ENCODE measurements around the gene MIER2. TPM values are rescaled to one million over a fixed set of nuclear protein-coding genes. Genes with fewer than 3 reads are reported as not detected.
A peak's percentile ranks its signal among the peaks of the same experiment; 100 is the strongest.

MIER2 gene
- total and polyA plus RNA-seq, 4 donors, result 2.7 to 4.1 (median 3.7) TPM

DNA sequence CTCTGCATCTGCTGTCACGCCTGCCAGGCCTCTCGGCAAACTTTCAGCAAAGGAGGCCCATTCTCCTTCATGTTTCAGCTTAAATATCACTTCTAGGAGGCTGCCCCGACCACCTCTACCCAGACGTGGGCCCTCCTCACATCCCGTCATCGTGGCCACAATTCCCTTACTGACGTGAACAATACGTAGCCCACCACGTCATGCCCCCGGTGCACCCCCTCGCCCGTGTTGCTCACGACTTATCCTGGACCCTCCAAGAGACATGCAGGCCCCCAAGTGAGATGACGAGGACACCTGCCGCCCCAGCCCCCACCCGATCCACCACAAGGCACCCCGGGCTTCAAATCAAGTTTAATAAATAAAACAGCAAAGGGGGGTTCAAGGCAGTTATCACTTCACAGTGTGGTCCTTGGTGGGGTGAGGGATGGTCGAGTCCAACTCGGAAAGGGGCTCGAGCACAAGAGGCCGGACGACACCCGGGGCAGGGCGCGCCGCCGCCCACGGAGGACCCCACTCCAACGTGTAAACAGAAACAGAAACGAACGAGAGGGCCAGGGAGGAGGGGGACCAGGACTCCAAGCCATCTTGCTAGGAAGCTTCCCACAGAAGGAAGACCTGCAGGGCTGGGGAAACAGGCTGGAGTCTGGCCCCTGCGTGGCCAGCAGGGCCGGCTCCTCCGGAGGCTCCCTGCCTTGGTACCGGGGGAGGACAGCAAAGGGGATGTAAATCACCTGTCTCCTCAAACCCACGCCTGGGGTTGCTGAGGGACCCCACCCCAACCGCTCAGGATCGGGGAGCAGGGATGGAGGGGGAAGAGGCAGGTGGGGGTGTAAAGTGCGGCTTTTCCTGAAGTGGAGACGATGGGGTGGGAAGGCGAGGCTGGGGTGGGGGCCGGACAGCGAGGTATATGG is 39.1 kb downstream of the MIER2 start:
- H3K4me1 ChIP-seq (ENCODE audit: control insufficient read depth in 4 of 4, insufficient read depth in 4 of 4, low read length in 3 of 4), result no peaks in the 10 kb centered on the region
- no peaks in the 10 kb centered on the region for H3K9me3 ChIP-seq (ENCODE audit: control insufficient read depth in 4 of 4, low read length in 3 of 4)
- WGBS, result 96% methylated on average over 43 of the region's 43 CpGs
- no peaks in the 10 kb centered on the region for H3K27me3 ChIP-seq (ENCODE audit: control insufficient read depth in 4 of 4, insufficient read depth in 4 of 4, low read length in 3 of 4)
- TF ChIP-seq, protein P1, sequence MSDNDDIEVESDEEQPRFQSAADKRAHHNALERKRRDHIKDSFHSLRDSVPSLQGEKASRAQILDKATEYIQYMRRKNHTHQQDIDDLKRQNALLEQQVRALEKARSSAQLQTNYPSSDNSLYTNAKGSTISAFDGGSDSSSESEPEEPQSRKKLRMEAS (IDR thresholded peaks at IDR 0.05), result no peak
- TF ChIP-seq SP1 (IDR thresholded peaks at IDR 0.05) (no peak), ATF3 (IDR thresholded peaks at IDR 0.05) (no peak), EGR1 (IDR thresholded peaks at IDR 0.05; ENCODE audit: low read depth in 2 of 2) (no peak), FOXA2 (IDR thresholded peaks at IDR 0.05) (no peak)
- TF ChIP-seq, protein P2, sequence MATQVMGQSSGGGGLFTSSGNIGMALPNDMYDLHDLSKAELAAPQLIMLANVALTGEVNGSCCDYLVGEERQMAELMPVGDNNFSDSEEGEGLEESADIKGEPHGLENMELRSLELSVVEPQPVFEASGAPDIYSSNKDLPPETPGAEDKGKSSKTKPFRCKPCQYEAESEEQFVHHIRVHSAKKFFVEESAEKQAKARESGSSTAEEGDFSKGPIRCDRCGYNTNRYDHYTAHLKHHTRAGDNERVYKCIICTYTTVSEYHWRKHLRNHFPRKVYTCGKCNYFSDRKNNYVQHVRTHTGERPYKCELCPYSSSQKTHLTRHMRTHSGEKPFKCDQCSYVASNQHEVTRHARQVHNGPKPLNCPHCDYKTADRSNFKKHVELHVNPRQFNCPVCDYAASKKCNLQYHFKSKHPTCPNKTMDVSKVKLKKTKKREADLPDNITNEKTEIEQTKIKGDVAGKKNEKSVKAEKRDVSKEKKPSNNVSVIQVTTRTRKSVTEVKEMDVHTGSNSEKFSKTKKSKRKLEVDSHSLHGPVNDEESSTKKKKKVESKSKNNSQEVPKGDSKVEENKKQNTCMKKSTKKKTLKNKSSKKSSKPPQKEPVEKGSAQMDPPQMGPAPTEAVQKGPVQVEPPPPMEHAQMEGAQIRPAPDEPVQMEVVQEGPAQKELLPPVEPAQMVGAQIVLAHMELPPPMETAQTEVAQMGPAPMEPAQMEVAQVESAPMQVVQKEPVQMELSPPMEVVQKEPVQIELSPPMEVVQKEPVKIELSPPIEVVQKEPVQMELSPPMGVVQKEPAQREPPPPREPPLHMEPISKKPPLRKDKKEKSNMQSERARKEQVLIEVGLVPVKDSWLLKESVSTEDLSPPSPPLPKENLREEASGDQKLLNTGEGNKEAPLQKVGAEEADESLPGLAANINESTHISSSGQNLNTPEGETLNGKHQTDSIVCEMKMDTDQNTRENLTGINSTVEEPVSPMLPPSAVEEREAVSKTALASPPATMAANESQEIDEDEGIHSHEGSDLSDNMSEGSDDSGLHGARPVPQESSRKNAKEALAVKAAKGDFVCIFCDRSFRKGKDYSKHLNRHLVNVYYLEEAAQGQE (IDR thresholded peaks at IDR 0.05), result no peak
- no peak overlapping the region for H3K4me3 ChIP-seq (ENCODE audit: low read depth in 1 of 3, low read length in 3 of 3)
- no peak overlapping the region for H3K27ac ChIP-seq (ENCODE audit: low read depth in 1 of 2, low read length in 2 of 2)
- no peak for DNase-seq (ENCODE audit: low spot score)
- no peak overlapping the region for H3K9ac ChIP-seq (ENCODE audit: low read depth in 1 of 2, low read length in 2 of 2)
- peaks cover 0 to 24% (median 8%) of the 10 kb centered on the region in 4 donors for H3K36me3 ChIP-seq (ENCODE audit: control insufficient read depth in 4 of 4, insufficient read depth in 3 of 4, low read depth in 1 of 4, low read length in 3 of 4)

GRCh38 chr19:296476-297225 is 47.9 kb downstream of the MIER2 start:
- Histone ChIP-seq H3K27ac (ENCODE audit: low read depth in 1 of 2, low read length in 2 of 2) (no peak overlapping the region), H3K9ac (ENCODE audit: low read depth in 1 of 2, low read length in 2 of 2) (no peak overlapping the region), H3K36me3 (ENCODE audit: control insufficient read depth in 4 of 4, insufficient read depth in 3 of 4, low read depth in 1 of 4, low read length in 3 of 4) (no peaks in the 10 kb centered on the region), H3K4me1 (ENCODE audit: control insufficient read depth in 4 of 4, insufficient read depth in 4 of 4, low read length in 3 of 4) (peaks cover 0 to 7% (median 1%) of the 10 kb centered on the region in 4 donors), H3K27me3 (ENCODE audit: control insufficient read depth in 4 of 4, insufficient read depth in 4 of 4, low read length in 3 of 4) (peaks cover 0 to 14% (median 3%) of the 10 kb centered on the region in 4 donors), H3K4me3 (ENCODE audit: low read depth in 1 of 3, low read length in 3 of 3) (no peak overlapping the region), H3K9me3 (ENCODE audit: control insufficient read depth in 4 of 4, low read length in 3 of 4) (peaks cover 2 to 8% (median 5%) of the 10 kb centered on the region in 4 donors)
- TF ChIP-seq SP1 (IDR thresholded peaks at IDR 0.05), result no peak
- no peak for TF ChIP-seq ZBTB33 (IDR thresholded peaks at IDR 0.05)
- TF ChIP-seq, protein P1 (IDR thresholded peaks at IDR 0.05), result no peak
- TF ChIP-seq TAF1 (conservative IDR thresholded peaks at IDR 0.05), result no peak
- no peak for TF ChIP-seq YY1 (IDR thresholded peaks at IDR 0.05)
- peak; percentile 30 for DNase-seq (ENCODE audit: low spot score)
- 87% methylated on average over 22 of the region's 22 CpGs for WGBS

Data from liver (tissue), 9 donors.